ENCODE results near the gene MAP1LC3B. TPM values are rescaled to one million over a fixed set of nuclear protein-coding genes. Genes with fewer than 3 reads are reported as not detected.
"Not testable (repeated sequence)": the region's sequence is repeated elsewhere in the genome, so short reads cannot be mapped to it uniquely, and the experiment has no call there.

The MAP1LC3B gene
- total RNA-seq, 1 donor, result 54.9 TPM

DNA sequence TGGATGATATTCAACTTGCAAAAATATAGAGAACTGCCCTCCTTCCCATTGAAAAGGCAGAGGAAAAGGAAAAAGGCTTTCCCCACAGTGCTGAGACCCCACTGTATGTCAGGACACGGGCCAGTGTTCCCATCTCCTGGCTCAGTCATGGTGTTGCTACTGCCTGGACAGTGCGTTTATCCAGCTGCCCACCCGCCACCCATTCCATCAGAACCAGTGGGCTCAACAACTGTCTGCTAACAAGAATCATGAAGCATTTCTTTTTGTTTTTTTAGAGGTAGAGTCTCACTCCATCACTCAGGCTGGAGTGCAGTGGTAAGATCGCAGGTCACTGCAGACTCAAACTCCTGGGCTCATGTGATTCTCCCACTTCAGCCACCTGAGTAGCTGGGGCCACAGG lies 19.8 kb upstream of the MAP1LC3B start:
- TF ChIP-seq, protein P1, sequence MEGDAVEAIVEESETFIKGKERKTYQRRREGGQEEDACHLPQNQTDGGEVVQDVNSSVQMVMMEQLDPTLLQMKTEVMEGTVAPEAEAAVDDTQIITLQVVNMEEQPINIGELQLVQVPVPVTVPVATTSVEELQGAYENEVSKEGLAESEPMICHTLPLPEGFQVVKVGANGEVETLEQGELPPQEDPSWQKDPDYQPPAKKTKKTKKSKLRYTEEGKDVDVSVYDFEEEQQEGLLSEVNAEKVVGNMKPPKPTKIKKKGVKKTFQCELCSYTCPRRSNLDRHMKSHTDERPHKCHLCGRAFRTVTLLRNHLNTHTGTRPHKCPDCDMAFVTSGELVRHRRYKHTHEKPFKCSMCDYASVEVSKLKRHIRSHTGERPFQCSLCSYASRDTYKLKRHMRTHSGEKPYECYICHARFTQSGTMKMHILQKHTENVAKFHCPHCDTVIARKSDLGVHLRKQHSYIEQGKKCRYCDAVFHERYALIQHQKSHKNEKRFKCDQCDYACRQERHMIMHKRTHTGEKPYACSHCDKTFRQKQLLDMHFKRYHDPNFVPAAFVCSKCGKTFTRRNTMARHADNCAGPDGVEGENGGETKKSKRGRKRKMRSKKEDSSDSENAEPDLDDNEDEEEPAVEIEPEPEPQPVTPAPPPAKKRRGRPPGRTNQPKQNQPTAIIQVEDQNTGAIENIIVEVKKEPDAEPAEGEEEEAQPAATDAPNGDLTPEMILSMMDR (IDR thresholded peaks at IDR 0.05; ENCODE audit: insufficient read depth, low read length), result no peak
- no peak for DNase-seq (ENCODE audit: low read depth)
- H3K4me3 ChIP-seq (ENCODE audit: low read depth, low read length), result no peak overlapping the region

DNA sequence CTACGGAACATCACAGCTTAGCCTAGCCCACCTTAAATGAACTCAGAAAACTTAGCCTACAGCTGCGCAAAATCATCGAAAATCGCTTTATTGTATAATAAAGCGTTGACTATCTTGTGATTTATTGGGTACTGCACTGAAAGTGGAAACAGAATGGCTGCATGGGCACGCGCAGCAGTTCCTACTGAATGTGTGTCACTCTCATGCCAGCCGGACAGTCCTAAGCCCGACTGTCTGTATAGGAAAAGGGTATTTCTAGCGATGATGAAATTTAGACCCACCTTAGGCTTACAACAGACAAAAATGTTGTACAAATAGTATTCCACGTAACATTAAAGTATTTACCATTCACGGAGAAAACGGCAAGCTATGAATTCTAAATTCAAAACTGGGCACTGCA lies 17.8 kb upstream of the MAP1LC3B start:
- TF ChIP-seq, protein P1 (IDR thresholded peaks at IDR 0.05; ENCODE audit: insufficient read depth, low read length), result no peak
- H3K4me3 ChIP-seq (ENCODE audit: low read depth, low read length), result no peak overlapping the region
- no peak for DNase-seq (ENCODE audit: low read depth)

DNA sequence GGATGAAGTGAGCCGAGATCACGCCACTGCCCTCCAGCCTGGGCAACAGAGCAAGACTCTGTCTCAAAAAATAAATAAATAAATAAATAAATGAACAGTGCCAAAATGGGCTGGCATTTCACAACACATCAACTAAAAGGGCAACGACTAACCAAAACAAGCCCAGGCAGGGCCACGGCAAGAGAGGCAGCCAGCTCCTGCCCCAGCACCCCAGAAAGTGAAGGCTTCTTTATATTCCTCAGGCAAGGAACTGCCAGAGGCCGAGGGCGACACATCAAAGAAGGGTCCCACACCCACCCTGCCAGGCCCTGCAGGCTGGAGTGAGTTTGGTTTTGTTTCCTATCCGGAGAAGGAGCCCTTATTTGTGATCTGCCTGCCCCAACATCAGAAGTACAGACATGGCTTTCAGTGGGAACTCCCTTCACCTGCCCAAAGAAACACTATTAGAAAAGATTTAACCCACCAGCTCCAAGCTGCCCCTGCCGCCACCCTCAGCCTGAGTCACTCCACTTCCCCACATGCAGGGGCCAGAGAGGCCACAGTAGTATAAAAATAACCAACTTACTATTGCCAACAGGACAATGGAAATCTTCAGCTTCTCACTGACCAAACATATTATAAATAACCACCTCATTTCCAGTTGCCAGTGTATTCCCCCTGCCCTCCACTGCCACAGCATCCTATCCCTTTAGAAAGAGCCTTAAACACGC lies 16.6 kb upstream of the MAP1LC3B start:
- no peak overlapping the region for H3K4me3 ChIP-seq (ENCODE audit: low read depth, low read length)
- TF ChIP-seq, protein P1 (IDR thresholded peaks at IDR 0.05; ENCODE audit: insufficient read depth, low read length), result no peak
- peak; percentile 54 for DNase-seq (ENCODE audit: low read depth)

DNA sequence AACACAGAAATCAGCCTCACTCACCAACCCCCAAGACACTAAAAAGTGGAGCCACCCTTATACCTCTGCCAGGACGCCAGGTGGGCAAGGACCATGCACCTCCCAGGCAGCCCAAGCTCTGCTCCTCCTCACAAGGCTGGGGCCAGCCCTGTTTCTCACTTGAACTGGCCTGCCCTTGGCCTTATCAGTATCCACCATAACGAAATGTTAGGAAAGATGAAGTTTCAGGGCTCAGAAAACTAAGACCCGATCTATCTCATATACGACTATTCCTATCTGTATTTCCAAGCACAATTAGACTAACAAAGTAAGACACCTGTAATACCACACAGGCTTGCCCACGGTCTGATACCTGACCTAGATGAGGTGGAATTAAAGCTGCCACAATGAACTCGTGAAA lies 15.5 kb upstream of the MAP1LC3B start:
- no peak for DNase-seq (ENCODE audit: low read depth)
- TF ChIP-seq, protein P1 (IDR thresholded peaks at IDR 0.05; ENCODE audit: insufficient read depth, low read length), result no peak
- no peak overlapping the region for H3K4me3 ChIP-seq (ENCODE audit: low read depth, low read length)

DNA sequence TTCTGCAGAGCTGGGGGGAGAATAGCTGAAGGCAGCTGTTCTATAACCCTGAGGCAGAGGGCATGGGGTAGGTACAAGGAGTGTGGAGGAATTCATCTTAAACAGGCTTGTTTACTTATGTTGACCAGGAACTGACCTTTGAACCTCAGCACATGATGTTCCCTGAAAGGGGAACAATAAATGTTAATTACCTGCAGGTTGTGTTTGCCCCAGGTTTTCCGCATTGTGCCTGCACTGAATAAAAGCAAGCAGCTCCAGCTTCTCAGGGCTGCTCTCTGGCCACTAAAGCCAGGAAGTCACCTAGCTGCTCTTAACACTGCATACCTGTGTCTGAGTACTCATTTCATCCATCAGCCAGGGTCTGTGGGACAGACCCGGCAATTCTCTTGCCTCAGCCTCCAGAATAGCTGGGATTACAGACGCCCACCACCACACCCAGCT lies 12.8 kb upstream of the MAP1LC3B start:
- H3K4me3 ChIP-seq (ENCODE audit: low read depth, low read length); DNase-seq (ENCODE audit: low read depth): not testable (repeated sequence)

DNA sequence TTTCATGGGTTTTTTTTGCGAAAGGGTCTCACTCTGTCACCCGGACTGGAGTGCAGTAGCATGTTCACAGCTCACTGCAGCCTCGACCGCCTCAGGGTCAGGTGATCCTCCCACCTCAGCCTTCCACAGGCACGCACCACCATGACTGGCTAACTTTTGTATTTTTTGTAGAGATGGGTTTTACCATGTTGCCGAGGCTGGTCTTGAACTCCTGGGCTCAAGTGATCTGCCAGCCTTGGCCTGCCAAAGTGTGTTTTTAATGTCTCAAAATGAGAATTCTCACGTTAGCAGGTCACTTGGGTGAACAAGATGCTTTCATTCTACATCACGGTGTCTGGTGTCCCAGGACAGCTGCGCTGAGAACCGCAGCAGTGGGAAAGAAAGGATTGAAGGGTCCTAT lies 11.7 kb upstream of the MAP1LC3B start:
- DNase-seq (ENCODE audit: low read depth), result no peak
- H3K4me3 ChIP-seq (ENCODE audit: low read depth, low read length), result peak overlapping the region; percentile 80
- TF ChIP-seq, protein P1 (IDR thresholded peaks at IDR 0.05; ENCODE audit: insufficient read depth, low read length), result no peak

DNA sequence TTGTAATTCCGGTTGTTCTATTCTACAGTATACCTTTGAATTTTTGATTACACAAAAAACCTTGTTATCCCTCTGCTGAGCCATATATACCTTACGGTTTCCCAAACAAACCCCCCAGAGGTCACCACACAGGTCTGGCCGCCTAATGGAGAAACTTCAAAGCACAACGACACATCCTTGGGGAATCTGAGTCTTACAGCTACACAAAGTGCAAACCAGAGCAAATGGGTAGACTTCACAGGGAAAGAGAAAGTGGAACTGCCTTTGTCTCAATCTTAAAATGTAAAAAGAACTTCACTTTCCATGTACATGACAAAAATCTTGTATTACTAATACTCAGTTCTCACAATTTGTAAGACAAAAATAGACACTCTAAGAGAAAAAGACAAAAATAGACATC lies 11.3 kb upstream of the MAP1LC3B start:
- DNase-seq (ENCODE audit: low read depth), result peak; percentile 59
- peak overlapping the region; percentile 80 for H3K4me3 ChIP-seq (ENCODE audit: low read depth, low read length)

More for the DNA sequence above, 11.3 kb upstream of the MAP1LC3B start:
- TF ChIP-seq, protein P1 (IDR thresholded peaks at IDR 0.05; ENCODE audit: insufficient read depth, low read length), result no peak

All from fibroblast of the aortic adventitia (primary cell).